WERI-Rb-1 (cell line): ENCODE measurements around the gene FAIM2.

Source experiments
- DNase-seq: peaks from one replicate; pipeline ENCODE4 v3.0.0-alpha.2; 2020
- H3K27ac ChIP-seq: fragments of 250-450 bp; sonication (Bioruptor Pico); 2 replicates; pipeline ENCODE4 v1.5.1; 2020; ENCODE audit warnings: mild to moderate bottlenecking, moderate library complexity
- H3K27me3 ChIP-seq: fragments of 250-450 bp; sonication (Bioruptor Pico); 2 replicates; pipeline ENCODE4 v1.5.1; 2021; ENCODE audit warnings: mild to moderate bottlenecking, low read depth, moderate library complexity; ENCODE audit not compliant: insufficient read depth, severe bottlenecking
- H3K36me3 ChIP-seq: fragments of 250-450 bp; sonication (Bioruptor Pico); 2 replicates; pipeline ENCODE4 v1.5.1; 2020; ENCODE audit warnings: mild to moderate bottlenecking, moderate library complexity
- H3K4me3 ChIP-seq: 2 replicates; pipeline ENCODE4 v1.5.1; 2011; ENCODE audit warnings: low read depth, mild to moderate bottlenecking, control low read depth, low read length
- H3K9me3 ChIP-seq: fragments of 250-450 bp; sonication (Bioruptor Pico); 2 replicates; pipeline ENCODE4 v1.5.1; 2021; ENCODE audit warnings: mild to moderate bottlenecking, moderate library complexity; ENCODE audit not compliant: severe bottlenecking
- TF ChIP-seq, protein P1 (sequence below): IDR thresholded peaks from 2 replicates; pipeline ENCODE4 v1.5.1; 2011; ENCODE audit warnings: low read depth, mild to moderate bottlenecking, control low read depth, inconsistent platforms, low read length

Gene FAIM2

DNA sequence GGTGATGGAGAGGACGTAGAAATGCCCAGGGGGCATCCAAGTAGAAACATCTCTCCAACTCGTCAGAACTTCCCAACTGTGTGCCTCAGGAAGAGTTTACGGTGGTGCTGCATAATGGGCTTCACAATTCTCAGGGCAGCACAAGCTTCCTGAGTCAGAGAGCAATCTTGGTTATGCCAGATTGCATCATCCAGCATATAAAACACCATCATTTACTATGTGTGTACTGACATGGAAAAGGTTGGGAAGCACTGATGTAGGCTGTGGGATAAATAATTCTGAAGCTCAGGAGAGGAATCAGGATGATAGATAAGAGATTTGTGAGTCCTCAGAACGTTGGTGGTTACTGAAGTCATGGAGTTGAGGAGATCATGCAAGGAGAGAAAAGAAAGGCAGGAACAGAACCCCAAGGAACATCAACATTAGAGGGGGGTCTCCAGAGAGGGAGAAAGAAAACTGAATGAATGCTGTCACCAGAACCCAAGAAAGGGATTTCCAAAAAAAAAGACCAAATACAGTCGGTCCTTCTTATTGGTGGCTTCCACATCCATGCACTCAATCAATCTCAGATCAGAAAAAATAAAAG, 70.8 kb downstream of the FAIM2 start:
- no peaks in the 10 kb centered on the region for H3K27me3 ChIP-seq
- no peak overlapping the region for H3K27ac ChIP-seq
- TF ChIP-seq, protein P1, sequence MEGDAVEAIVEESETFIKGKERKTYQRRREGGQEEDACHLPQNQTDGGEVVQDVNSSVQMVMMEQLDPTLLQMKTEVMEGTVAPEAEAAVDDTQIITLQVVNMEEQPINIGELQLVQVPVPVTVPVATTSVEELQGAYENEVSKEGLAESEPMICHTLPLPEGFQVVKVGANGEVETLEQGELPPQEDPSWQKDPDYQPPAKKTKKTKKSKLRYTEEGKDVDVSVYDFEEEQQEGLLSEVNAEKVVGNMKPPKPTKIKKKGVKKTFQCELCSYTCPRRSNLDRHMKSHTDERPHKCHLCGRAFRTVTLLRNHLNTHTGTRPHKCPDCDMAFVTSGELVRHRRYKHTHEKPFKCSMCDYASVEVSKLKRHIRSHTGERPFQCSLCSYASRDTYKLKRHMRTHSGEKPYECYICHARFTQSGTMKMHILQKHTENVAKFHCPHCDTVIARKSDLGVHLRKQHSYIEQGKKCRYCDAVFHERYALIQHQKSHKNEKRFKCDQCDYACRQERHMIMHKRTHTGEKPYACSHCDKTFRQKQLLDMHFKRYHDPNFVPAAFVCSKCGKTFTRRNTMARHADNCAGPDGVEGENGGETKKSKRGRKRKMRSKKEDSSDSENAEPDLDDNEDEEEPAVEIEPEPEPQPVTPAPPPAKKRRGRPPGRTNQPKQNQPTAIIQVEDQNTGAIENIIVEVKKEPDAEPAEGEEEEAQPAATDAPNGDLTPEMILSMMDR = no peak
- H3K9me3 ChIP-seq = no peaks in the 10 kb centered on the region
- no peak for DNase-seq
- H3K4me3 ChIP-seq = no peak overlapping the region
- no peaks in the 10 kb centered on the region for H3K36me3 ChIP-seq

DNA sequence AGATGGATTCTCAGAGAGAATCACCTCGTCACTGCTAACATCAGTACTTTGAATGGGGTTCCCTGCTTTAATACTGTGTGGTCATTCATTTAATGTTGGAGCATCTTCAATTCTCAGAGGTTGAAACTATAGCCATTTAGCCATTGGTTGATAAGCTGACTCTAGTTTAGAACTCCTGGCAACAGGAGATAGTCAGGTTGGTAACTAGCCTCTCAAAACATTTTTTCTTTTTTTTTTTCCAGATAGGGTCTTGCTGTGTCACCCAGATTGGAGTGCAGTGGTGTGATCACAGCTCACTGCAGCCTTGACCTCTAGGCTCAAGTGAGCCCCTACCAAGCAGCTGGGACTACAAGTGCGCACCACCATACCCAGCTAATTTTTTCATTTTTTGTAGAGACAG, 72.0 kb downstream of the FAIM2 start:
- TF ChIP-seq, protein P1 = no peak
- H3K36me3 ChIP-seq = no peaks in the 10 kb centered on the region
- DNase-seq = no peak
- no peak overlapping the region for H3K4me3 ChIP-seq
- no peaks in the 10 kb centered on the region for H3K27me3 ChIP-seq
- H3K9me3 ChIP-seq = no peaks in the 10 kb centered on the region
- no peak overlapping the region for H3K27ac ChIP-seq

DNA sequence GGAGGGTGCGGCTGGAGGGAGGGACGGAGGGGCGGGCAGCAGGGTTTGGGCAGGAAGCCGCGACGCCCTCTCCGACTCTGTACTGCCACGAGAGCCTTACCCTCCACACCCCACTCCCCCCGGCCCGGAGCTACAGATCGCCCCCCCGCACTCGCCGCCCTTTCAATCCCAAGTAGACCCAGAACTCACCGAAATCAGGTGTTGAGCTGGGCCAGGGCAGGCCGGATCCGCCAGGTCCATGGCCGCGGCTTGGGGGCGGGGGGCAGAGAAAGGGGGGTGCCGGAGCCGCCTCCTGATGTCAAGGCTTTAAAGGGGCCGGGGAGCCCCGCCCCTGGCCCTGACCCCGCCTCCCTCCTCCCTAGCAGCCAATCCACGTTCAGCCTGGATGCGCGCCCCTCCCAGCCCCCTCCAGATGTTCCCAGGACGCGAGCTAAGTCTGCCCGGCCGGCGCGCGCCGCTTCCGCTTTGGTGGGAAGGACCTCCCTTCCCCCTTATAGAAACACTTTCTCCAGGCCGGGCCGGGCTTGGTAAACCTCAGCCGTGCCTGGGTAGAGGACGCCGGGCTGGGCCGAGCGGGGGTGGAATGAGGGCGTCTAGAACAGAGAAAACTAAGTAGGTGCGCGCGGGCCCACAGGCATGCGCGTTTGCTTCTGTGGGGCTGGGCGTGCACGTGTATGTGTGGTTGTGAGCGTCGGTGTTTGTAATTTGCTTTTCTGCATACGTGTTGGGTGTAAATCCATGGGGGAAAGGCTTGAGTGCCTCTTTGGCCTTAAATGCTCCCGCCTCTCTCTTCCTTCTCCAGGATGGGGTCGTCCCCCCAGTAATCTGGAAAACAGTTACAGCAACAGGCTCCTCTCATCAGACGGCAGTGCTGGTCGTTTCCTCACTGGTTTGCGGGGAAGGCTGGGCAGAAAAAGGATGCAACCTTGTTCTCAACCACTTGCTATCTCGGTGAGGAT, 75.3 kb downstream of the FAIM2 start, which contains the start of gene NCKAP5L:
TSS of gene NCKAP5L (minus strand) at position 281 of the 959 bp plus-strand sequence. CDS start 24,369 bp downstream, outside the sequence.
- no peaks in the 10 kb centered on the region for H3K9me3 ChIP-seq
- no peaks in the 10 kb centered on the region for H3K36me3 ChIP-seq
- H3K4me3 ChIP-seq = peak within 1 kb of the TSS; percentile 80
- peak within 1 kb of the TSS; percentile 49 for H3K27ac ChIP-seq
- H3K27me3 ChIP-seq = no peaks in the 10 kb centered on the region
- TF ChIP-seq, protein P1 = no peak
- peak; percentile 95 for DNase-seq

DNA sequence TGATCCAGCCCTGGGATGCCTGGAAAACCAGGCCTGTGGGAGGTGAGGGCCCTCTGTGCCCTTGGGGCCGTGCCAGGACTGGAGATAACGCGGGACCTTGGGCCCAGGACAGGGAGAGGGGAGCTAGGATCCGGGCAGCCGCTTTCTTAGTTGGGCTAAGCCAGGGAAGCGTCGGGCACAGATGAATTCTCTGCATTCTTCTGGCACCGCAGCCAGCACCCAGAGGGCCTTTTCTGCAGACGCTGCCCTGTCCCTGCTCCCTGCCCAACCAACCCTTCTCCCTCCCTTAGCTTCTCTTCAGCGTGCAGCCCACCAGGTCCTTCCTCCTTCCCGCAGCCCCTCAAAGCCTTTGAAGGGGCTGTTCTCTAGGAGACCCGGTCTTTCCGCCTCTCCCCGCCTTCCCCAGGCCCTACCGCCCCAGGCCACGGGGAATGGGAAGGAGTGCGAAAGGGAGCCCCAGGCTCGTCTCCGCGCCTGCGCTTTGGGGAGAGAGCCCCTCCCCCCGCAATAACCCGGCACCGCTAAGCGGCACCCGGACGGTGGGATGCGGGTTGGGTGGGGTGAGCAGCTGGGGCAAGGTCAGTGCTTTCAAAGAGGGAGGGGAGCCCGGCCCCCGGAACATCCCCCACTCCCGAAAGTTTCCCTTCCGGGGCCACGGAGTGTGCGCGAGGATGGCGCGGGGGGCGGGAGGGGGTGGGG, 76.2 kb downstream of the FAIM2 start:
- TF ChIP-seq, protein P1 = no peak
- DNase-seq = peak; percentile 79
- Histone ChIP-seq H3K27me3 (no peaks in the 10 kb centered on the region), H3K9me3 (no peaks in the 10 kb centered on the region), H3K4me3 (peak overlapping the region; percentile 80), H3K36me3 (no peaks in the 10 kb centered on the region), H3K27ac (no peak overlapping the region)

DNA sequence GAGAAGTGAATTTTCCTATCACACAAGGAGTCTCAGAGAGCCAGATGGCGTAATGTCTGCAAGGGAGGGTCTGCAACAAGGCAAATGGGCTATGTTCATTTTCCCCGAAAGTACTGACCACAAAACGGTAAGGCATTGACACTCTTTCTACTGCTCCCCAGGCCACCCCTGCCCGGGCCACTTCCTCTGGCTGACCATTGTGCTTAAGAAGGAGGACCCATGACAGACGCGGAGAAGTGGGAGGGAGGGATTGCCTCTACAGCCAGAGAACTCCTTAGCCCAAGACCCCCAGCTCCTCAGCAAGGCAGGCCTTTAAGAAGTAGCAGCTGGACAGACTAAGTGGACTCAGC, 76.7 kb downstream of the FAIM2 start:
- no peak for DNase-seq
- Histone ChIP-seq H3K27me3 (no peaks in the 10 kb centered on the region), H3K9me3 (no peaks in the 10 kb centered on the region), H3K27ac (no peak overlapping the region), H3K36me3 (no peaks in the 10 kb centered on the region), H3K4me3 (peak overlapping the region; percentile 80)
- TF ChIP-seq, protein P1 = no peak
